GM19099 (cell line): ENCODE data around the gene TANC1.

Experiments
- POLR2A ChIP-seq: IDR thresholded peaks from 3 replicates; pipeline ENCODE4 v1.6.1; 2011; ENCODE audit warnings: low read depth; ENCODE audit not compliant: insufficient read length; ENCODE audit errors: extremely low read depth

Gene TANC1

DNA sequence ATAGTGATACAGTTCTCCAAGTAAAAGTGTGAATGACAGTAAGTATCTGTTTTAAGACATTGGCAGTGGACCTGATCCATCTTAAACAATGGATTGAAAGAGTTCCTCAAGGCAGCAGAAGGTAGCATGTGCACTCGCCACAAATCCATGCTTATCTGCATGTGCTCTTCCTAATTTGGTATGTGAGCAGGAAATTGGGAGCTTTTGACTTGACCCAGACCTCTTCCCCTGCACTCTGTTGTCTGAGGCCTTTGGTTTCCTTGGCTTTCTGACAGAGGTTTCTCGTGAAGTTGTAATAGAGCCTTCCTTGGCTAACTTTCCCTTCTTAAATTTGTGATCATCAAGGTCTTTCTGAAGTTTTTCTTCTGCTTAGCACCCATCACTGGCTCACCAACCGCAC lies 204.0 kb downstream of the TANC1 start:
- no peak for TF ChIP-seq POLR2A

DNA sequence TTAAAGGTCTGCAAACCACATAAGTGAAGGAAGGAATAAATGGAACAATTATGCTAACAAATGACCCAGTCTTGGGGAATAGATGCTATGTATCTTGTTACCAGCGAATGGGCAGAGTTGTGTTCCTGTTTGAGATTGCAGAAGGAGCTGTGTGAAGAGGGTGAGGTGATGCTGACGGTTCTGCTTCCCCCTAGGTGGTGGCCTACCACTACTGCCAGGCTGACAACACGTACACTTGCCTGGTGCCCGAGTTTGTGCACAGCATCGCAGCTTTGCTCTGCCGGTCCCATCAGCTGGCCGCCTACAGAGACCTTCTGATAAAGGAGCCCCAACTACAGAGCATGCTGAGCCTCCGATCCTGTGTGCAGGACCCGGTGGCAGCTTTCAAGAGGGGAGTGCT lies 206.3 kb downstream of the TANC1 start:
- no peak for TF ChIP-seq POLR2A

DNA sequence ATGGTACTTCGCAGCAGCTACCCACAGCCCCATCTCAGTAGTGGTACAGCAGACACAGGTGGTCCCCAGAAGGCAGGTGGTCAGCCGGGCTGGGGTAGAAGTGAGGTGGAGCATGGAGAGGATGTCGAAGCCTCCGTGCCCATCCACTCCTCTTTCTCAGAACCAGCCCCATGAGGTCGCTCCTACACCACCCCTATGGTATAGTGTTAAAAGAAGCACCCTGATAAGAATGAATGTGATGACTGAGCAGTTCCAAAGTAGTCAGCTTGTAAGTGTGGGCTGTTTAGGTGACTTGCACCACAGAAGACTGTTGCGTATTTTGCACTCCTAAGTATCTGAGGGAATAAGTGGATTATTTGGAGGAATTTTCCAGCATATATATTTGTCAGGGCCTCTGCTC lies 206.7 kb downstream of the TANC1 start:
- no peak for TF ChIP-seq POLR2A

DNA sequence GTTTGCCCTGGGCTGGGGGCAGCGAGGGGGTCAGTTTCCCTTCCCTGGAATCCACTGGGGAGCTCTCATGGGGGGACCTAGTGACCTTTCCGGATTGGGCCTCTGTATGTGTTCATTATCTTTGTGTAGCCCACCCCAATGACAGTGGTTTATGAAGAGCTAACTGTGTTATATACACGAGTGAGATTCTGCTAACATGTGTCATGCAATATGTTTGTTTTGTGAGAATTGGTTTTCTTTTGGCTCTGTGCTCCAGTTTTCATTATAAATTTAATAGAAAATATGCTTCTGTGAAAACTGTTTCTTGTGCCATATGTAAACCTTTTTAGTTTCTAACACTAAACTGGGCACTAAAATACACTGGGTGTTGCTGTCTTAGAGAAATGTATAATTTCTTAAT lies 207.5 kb downstream of the TANC1 start:
- TF ChIP-seq POLR2A, result no peak

DNA sequence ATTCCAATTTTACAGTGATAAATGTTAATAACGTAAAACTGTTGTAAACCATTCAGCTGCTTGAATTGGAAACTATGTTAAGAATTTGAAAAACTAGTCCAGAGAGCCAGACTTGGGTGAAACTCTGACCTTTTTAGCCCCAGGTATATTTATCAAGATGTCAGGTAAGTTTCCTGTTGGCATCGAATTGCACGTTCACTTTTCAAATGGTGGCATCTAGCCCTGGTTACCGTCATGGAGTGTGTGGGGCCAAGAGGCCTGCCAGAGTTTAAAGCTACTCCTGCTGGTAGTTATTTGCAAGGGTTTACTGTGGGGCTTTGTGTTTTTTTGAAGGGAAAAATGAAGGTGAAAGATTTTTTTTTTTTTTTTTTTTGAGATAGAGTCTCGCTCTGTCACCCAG lies 208.1 kb downstream of the TANC1 start:
- TF ChIP-seq POLR2A, result no peak

DNA sequence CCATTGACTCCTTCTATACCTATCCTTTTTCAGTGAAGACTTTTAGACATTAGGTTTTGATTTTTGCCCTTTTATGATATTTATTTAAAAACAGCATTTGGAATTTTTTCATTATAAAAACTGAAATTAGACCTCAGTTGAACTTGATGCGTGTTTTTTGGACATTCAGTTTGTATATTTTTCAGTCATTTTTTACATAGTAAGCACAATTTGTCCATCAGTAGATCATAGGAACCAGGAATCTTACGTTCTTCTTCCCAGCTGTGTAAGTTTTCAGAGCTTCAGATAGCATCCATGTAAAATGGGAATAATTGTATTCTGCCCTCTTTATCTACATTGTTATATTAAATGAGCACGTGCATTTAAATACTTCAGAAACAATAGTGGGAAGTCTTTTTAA lies 208.9 kb downstream of the TANC1 start:
- no peak for TF ChIP-seq POLR2A

DNA sequence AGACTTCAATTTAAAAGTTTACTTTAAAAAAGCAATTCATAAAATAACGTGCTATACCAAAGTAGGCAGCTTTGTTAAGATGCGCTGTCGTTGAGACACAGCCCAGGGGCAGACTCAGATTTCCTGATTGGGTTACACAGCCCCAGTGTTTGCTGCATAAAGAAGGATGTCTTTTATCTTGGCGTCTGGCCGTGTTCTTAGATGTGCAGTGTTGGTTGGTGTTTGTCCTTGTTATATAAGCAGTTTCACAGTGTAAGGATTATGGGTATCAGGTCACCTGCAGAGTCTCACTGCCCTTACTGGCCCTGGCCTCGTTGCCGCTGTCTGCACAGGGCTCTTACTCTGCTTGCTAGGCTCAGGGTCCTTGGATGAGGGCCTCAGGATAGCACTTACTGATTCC lies 209.5 kb downstream of the TANC1 start:
- TF ChIP-seq POLR2A, result no peak

DNA sequence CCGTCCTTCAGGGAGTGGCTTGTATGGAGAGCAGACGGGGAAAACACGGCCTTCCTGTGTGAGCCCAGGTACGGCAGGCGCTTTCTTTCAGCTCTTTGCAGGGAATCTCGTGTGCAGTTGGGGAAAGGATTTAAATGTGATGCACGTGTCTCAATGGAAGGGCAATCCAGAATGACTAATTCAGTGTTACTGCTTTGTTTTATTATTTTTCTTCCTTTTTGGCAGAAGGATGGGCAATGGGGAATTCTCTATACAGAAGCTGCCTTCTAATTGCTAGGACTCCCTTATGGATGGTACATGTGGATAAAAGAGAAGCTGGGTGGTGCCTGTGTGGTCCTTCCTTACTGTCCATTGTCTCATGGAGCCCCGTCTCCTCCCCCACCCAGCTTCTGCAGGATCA lies 210.7 kb downstream of the TANC1 start:
- no peak for TF ChIP-seq POLR2A

DNA sequence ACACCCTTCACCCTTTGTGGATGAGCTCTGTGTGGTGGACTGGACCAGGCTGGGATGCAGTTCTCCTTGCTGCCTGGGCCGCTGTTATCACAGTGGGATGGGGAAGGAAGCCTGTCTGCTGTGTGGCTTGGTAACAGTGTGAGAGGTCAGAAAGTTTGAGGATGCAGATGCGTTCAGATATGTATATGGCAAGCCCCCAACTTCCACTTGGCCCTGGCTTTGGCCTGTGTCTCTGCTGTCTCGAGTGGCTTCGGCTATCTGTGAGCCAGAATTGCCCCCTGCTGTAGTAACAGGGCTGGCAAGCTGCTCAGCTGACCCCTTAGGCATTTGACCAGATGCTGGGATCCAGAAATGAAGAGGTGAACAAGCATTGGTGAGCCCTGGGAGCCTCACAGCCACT lies 211.3 kb downstream of the TANC1 start:
- no peak for TF ChIP-seq POLR2A

DNA sequence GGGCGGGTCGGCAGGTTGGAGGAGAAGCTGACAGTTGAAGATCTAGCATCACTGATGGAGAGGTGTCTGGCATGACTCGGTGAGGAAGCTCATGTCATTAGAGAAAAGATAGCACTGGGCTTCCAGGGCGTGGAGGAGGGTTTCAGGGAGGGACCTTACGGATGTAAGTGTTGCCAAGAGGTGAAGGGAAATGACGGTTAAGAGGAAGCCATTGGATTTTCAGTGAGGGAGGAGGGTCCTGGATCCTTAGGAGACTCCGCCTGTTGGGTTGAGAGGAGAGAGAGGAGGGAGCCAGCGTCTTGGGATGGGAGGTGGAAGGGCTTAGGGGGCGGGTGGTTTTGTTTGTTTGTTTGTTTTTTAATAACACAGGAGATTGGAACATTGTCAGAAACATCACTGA lies 214.9 kb downstream of the TANC1 start:
- no peak for TF ChIP-seq POLR2A

DNA sequence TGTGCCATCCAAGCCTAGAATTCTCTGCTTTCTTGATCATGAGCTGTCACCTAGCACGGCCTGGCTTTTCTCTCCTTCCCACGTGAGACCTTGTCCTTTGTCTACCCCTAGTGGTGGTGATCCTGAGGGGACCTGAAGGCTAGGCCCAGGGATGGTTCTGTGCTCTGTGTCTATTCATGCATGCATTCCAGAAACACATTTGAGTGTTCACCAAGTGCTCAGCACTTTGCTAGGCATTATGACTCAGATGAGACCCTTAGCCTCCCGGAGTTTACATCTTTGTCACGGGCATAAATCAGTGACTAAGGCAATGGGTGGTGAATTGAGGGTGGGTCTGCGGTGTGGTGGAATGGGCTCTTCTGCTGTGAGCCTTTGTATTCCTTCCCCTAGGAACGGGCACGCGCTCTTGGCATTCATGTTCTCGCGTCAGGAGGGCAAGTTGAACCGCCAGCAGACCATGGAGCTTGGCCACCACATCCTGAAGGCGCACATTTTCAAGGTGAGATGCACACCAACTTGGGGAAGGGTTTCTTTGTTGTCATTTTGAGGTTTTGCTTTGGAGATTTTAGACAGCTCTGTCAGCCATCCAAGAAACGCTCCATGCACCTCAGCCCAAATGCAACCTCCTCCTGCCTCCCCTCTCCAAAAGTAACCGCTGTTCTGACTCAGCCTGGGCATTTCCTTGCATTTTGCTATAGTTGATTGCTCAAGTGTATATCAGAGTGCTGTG lies 217.1 kb downstream of the TANC1 start:
- no peak for TF ChIP-seq POLR2A

DNA sequence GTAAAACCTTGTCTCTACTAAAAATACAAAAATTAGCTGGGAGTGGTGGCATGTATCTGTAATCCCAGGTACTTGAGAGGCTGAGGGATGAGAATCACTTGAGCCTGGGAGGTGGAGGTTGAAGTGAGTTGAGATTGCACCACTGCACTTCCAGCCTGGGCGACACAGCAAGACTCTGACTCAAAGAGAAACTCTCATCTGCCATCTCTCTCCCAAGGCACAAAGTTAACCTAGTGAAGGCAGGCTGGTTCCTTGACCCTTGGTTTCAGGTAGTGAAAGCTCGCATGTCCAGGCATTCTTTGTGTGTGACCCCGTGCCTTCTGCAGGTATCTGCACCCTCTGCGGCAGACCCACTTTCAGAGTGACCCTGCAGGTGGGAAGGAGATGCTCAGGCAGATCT lies 218.0 kb downstream of the TANC1 start:
- TF ChIP-seq POLR2A, result no peak

DNA sequence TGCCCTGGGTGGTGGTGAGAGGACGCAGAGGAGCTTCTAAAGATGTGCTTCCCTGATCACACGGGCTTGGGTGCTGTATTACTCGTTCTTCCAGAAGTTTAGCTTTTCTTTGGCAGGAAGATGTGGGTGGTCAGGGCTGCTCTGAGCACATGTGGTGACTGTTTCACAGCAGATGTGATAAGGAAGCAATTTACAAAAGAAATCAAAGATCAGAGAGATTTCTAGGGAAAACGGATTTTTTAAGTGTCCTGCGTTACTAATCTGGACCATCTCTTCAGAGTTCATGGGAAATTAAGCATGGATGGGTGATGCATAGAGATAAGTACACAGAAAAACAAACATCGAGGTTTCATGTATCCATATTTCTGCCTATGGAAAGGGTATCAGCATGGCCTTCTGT lies 218.7 kb downstream of the TANC1 start:
- no peak for TF ChIP-seq POLR2A

DNA sequence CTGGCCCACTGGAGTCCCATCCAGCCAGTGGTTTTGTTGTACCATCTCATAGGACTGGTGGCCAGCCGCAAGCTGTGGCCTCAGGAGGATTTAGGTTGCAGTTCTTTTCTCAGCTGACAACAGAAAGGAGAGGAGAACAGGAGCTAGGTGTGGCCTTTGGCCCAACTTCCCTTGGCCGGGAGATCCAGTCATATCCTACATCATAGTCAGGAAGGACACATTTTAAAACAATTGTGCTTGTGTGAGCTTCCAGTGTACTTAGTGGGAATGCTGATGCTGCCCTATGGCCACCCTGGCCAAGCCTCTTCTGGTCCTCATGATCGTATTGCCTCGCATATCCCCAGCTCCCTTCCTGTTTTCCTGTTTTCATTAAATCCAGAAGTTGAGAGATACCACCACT lies 220.0 kb downstream of the TANC1 start:
- no peak for TF ChIP-seq POLR2A

DNA sequence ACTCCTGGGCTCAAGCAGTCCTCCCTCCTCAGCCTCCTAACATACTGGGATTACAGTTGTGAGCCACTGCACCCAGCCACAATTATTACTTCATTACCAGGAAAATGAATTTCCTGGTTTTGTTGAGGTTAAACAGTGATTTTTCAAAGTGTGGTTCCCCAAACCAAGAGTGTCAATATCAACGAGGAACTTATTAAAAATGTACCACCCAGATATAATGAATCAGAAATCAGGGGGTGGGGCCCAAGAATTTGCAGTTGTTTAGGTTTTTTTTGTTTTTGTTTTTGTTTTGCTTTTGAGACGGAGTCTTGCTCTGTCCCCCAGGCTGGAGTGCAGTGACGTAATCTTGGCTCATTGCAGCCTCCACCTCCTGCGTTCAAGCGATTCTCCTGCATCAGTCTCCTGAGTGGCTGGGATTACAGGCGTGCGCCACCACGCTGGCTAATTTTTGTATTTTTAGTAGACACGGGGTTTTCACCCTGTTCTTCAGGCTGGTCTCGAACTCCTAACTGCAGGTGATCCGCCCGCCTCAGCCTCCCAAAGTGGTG lies 224.0 kb downstream of the TANC1 start:
- no peak for TF ChIP-seq POLR2A

DNA sequence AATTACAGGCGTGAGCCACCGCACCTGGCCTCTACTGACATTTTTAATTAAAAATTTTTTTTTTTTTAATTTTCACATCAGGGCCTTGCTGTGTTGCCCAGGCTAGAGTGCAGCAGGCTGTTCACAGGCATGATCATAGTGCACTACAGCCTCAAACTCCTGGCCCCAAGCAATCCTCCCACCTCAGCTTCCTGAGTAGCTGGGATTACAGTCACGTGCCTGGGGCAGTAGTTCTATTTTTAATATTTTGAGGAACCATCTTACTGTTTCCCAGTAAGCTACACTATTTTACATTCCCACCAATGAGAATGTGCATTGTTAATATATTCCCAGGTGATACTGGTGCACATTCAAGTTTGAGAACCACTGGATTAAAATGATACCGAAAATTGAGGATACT lies 225.4 kb downstream of the TANC1 start:
- TF ChIP-seq POLR2A, result no peak

DNA sequence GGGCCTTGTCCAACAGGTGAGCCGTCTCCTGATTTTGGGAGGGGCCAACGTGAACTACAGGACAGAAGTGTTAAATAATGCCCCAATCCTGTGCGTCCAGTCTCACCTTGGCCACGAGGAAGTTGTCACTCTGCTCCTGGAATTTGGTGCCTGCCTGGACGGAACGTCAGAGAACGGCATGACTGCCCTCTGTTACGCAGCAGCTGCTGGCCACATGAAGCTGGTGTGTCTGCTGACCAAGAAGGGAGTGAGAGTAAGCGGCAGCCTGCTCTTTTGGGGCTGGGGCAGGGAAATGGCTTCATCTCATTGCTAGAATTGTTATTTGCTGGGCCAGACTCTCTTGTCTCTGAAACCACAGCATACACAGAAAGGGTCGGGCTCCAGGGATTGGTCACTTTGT lies 225.8 kb downstream of the TANC1 start:
- TF ChIP-seq POLR2A, result no peak
